WTC11 (cell line): ENCODE data around the gene AMBRA1. TPM values are rescaled to one million over a fixed set of nuclear protein-coding genes. Genes with fewer than 3 reads are reported as not detected.

Experiments used
- ATAC-seq: fragments of 200-7000 bp; cut with Tn5 transposase; 2 replicates; pipeline ENCODE4 v1.10.0; 2021; ENCODE audit warnings: mild to moderate bottlenecking, moderate library complexity
- CTCF ChIA-PET: fragments of 300-600 bp; sonication (Branson Sonifier 250); formaldehyde crosslinking; loops from one replicate; lab custom pipeline; 2021; ENCODE audit warnings: antibody characterized with exemption; lab: Charles Lee
- POLR2A ChIA-PET: fragments of 350-600 bp; sonication (Branson Sonifier 250); formaldehyde crosslinking; loops from one replicate; lab custom pipeline; 2021; ENCODE audit warnings: antibody characterized with exemption; lab: Charles Lee
- DNase-seq: peaks from one replicate; pipeline ENCODE4 v3.0.0; 2021; ENCODE audit warnings: low spot score
- H3K27ac Mint-ChIP-seq: 2 replicates; pipeline ENCODE4 v1.8.0; 2021; ENCODE audit warnings: mixed read lengths
- H3K27me3 Mint-ChIP-seq: 2 replicates; pipeline ENCODE4 v1.8.0; 2021; ENCODE audit warnings: low read depth, mild to moderate bottlenecking, moderate library complexity, mixed read lengths
- H3K36me3 Mint-ChIP-seq: 2 replicates; pipeline ENCODE4 v1.8.0; 2021; ENCODE audit warnings: mixed read lengths
- H3K4me1 Mint-ChIP-seq: 2 replicates; pipeline ENCODE4 v1.8.0; 2022; ENCODE audit warnings: mixed read lengths
- H3K4me3 Mint-ChIP-seq: 2 replicates; pipeline ENCODE4 v1.8.0; 2021; ENCODE audit warnings: mild to moderate bottlenecking, moderate library complexity, mixed read lengths
- H3K9me3 Mint-ChIP-seq: 2 replicates; pipeline ENCODE4 v1.8.0; 2021; ENCODE audit warnings: mixed read lengths
- ARID4B ChIP-seq: sonication (generic); formaldehyde crosslinking; IDR thresholded peaks from 2 replicates; pipeline ENCODE4 v1.8.0; 2023; ENCODE audit warnings: missing genetic modification reagents, mild to moderate bottlenecking, borderline replicate concordance
- CREB1 ChIP-seq: sonication (generic); formaldehyde crosslinking; IDR thresholded peaks from 2 replicates; pipeline ENCODE4 v1.8.0; 2023; ENCODE audit warnings: mild to moderate bottlenecking, missing genetic modification reagents
- KAT7 ChIP-seq: sonication (generic); formaldehyde crosslinking; IDR thresholded peaks from 2 replicates; pipeline ENCODE4 v1.8.1; 2023; ENCODE audit warnings: missing genetic modification reagents, mild to moderate bottlenecking, borderline replicate concordance
- NFYB ChIP-seq: sonication (generic); formaldehyde crosslinking; conservative IDR thresholded peaks from 2 replicates; pipeline ENCODE4 v1.8.0; 2022; ENCODE audit warnings: low read depth, missing genetic modification reagents
- OVOL2 ChIP-seq: fragments of 250-450 bp; sonication (Bioruptor Pico); IDR thresholded peaks from 2 replicates; pipeline ENCODE4 v1.9.0; 2021; ENCODE audit warnings: mild to moderate bottlenecking, borderline replicate concordance
- SMAD3 ChIP-seq: sonication (generic); formaldehyde crosslinking; IDR thresholded peaks from 2 replicates; pipeline ENCODE4 v1.8.0; 2022; ENCODE audit warnings: missing genetic modification reagents, mild to moderate bottlenecking, borderline replicate concordance
- SMAD4 ChIP-seq: sonication (generic); formaldehyde crosslinking; IDR thresholded peaks from 2 replicates; pipeline ENCODE4 v1.8.0; 2022; ENCODE audit warnings: mild to moderate bottlenecking, missing genetic modification reagents
- USF2 ChIP-seq: sonication (generic); formaldehyde crosslinking; IDR thresholded peaks from 2 replicates; pipeline ENCODE4 v1.8.1; 2023; ENCODE audit warnings: mild to moderate bottlenecking, missing genetic modification reagents, moderate library complexity
- ZNF263 ChIP-seq: sonication (generic); formaldehyde crosslinking; IDR thresholded peaks from 2 replicates; pipeline ENCODE4 v1.8.1; 2022; ENCODE audit warnings: low read depth, mild to moderate bottlenecking, moderate library complexity, missing genetic modification reagents
- ZNF416 ChIP-seq: fragments of 250-450 bp; sonication (Bioruptor Pico); IDR thresholded peaks from 2 replicates; pipeline ENCODE4 v1.9.0; 2021; ENCODE audit warnings: mild to moderate bottlenecking, inconsistent platforms
- ZNF423 ChIP-seq: fragments of 250-450 bp; sonication (Bioruptor Pico); IDR thresholded peaks from 2 replicates; pipeline ENCODE4 v2.1.2; 2022; ENCODE audit warnings: mild to moderate bottlenecking, moderate library complexity
- ZNF512 ChIP-seq: sonication (generic); formaldehyde crosslinking; IDR thresholded peaks from 2 replicates; pipeline ENCODE4 v1.8.1; 2022; ENCODE audit warnings: missing genetic modification reagents, borderline replicate concordance
- ZNF671 ChIP-seq: fragments of 250-450 bp; sonication (Bioruptor Pico); IDR thresholded peaks from 2 replicates; pipeline ENCODE4 v1.8.0; 2021; ENCODE audit warnings: mild to moderate bottlenecking
- total RNA-seq: library from RNA; stranded (reverse); gene quantifications from 3 replicates; pipeline ENCODE4 v1.2.3, GENCODE V29; 2021
- TF ChIP-seq, protein P1 (sequence below): sonication (generic); formaldehyde crosslinking; IDR thresholded peaks from 2 replicates; pipeline ENCODE4 v1.8.0; 2023; ENCODE audit warnings: mild to moderate bottlenecking, missing genetic modification reagents
- TF ChIP-seq, protein P2 (sequence below): sonication (generic); formaldehyde crosslinking; IDR thresholded peaks from 2 replicates; pipeline ENCODE4 v1.8.0; 2022; ENCODE audit warnings: missing genetic modification reagents
- TF ChIP-seq, protein P3 (sequence below): fragments of 200-600 bp; IDR thresholded peaks from 2 replicates; pipeline ENCODE4 v1.8.0; 2022; ENCODE audit warnings: antibody characterized with exemption
- TF ChIP-seq, protein P4 (sequence below): sonication (generic); formaldehyde crosslinking; IDR thresholded peaks from 2 replicates; pipeline ENCODE4 v1.8.0; 2022; ENCODE audit warnings: mild to moderate bottlenecking, missing genetic modification reagents
- TF ChIP-seq, protein P5 (sequence below): fragments of 250-450 bp; sonication (Bioruptor Pico); IDR thresholded peaks from 2 replicates; pipeline ENCODE4 v1.8.0; 2021; ENCODE audit warnings: mild to moderate bottlenecking

The AMBRA1 gene
- total RNA-seq, 1 experiment from 2014 or later: 35.0 TPM

DNA sequence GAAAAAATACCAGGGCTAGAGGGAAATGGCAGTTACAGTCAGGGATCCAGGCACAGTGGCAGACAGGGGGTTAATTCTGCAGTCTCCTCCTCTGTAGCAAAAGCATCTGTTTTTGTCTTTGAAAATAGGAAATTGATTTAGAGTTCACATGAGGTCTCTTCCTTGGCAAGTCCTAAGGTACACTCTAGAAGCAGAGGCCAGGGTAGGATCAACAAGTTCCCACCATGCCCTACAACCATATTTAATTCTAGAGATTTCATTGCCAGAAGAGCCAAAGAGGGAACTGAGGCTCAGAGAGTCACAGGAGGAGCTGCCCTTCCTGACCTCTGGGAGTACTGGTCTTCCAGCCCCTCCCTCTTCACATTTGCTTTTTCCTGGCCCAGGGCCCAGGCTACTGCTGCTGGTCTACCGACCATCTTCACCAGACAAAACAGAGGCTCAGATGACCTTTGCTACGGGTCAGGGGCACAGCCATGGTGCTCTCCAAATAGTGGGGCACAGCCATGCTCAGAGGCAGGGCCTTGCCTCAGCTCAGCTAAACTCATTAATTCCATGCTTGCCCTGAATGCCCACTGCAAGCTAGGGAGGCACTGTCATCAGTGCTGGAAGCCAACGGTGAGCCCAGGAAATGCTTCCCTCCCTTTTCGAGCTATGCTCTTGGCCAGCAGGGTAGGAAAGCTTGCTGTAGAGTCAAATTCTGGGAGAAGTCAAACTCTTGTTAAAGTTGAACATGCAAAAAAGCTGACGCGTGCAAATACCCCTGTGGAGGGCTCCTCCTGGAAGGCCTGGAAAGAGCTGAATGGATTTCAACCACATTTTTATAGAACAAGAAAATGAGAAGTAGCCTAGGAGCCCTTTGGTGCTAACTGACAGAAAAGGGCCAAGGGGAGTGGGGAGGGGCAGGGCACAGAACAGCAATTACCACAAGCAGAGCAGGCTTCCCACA is 190.6 kb downstream of the AMBRA1 start (continued):
- no peak for TF ChIP-seq ARID4B
- no peak for TF ChIP-seq KAT7
- TF ChIP-seq, protein P1, sequence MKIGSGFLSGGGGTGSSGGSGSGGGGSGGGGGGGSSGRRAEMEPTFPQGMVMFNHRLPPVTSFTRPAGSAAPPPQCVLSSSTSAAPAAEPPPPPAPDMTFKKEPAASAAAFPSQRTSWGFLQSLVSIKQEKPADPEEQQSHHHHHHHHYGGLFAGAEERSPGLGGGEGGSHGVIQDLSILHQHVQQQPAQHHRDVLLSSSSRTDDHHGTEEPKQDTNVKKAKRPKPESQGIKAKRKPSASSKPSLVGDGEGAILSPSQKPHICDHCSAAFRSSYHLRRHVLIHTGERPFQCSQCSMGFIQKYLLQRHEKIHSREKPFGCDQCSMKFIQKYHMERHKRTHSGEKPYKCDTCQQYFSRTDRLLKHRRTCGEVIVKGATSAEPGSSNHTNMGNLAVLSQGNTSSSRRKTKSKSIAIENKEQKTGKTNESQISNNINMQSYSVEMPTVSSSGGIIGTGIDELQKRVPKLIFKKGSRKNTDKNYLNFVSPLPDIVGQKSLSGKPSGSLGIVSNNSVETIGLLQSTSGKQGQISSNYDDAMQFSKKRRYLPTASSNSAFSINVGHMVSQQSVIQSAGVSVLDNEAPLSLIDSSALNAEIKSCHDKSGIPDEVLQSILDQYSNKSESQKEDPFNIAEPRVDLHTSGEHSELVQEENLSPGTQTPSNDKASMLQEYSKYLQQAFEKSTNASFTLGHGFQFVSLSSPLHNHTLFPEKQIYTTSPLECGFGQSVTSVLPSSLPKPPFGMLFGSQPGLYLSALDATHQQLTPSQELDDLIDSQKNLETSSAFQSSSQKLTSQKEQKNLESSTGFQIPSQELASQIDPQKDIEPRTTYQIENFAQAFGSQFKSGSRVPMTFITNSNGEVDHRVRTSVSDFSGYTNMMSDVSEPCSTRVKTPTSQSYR (CRISPR knock-in tag): no peak
- no peak for TF ChIP-seq ZNF671 (CRISPR knock-in tag)

- DNase-seq: no peak
- Mint-ChIP-seq H3K4me1 (peaks cover 8% of the 10 kb centered on the region), H3K9me3 (no peaks in the 10 kb centered on the region), H3K27ac (peak overlapping the region; percentile 50; the same call in 1 of the 2 replicates), H3K4me3 (no peak overlapping the region), H3K36me3 (peaks cover under 1% of the 10 kb centered on the region; the same call in 1 of the 2 replicates), H3K27me3 (peaks cover 13% of the 10 kb centered on the region)
- ChIA-PET CTCF (interaction anchor here (1.3 kb wide), 1 partner anchor 9 kb away, joined by 5 read pairs; no protein-coding TSS in a partner anchor), POLR2A (no interaction called here)
- ATAC-seq: no peak
- TF ChIP-seq USF2 (CRISPR knock-in tag) (no peak), ZNF263 (CRISPR knock-in tag) (no peak), NFYB (no peak), SMAD3 (CRISPR knock-in tag) (no peak), CREB1 (CRISPR knock-in tag) (no peak), OVOL2 (CRISPR knock-in tag) (no peak), ZNF423 (CRISPR knock-in tag) (no peak), SMAD4 (no peak), ZNF416 (no peak), ZNF512 (no peak)
- TF ChIP-seq, protein P2, sequence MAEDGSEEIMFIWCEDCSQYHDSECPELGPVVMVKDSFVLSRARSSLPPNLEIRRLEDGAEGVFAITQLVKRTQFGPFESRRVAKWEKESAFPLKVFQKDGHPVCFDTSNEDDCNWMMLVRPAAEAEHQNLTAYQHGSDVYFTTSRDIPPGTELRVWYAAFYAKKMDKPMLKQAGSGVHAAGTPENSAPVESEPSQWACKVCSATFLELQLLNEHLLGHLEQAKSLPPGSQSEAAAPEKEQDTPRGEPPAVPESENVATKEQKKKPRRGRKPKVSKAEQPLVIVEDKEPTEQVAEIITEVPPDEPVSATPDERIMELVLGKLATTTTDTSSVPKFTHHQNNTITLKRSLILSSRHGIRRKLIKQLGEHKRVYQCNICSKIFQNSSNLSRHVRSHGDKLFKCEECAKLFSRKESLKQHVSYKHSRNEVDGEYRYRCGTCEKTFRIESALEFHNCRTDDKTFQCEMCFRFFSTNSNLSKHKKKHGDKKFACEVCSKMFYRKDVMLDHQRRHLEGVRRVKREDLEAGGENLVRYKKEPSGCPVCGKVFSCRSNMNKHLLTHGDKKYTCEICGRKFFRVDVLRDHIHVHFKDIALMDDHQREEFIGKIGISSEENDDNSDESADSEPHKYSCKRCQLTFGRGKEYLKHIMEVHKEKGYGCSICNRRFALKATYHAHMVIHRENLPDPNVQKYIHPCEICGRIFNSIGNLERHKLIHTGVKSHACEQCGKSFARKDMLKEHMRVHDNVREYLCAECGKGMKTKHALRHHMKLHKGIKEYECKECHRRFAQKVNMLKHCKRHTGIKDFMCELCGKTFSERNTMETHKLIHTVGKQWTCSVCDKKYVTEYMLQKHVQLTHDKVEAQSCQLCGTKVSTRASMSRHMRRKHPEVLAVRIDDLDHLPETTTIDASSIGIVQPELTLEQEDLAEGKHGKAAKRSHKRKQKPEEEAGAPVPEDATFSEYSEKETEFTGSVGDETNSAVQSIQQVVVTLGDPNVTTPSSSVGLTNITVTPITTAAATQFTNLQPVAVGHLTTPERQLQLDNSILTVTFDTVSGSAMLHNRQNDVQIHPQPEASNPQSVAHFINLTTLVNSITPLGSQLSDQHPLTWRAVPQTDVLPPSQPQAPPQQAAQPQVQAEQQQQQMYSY (CRISPR knock-in tag): no peak
- TF ChIP-seq, protein P3, sequence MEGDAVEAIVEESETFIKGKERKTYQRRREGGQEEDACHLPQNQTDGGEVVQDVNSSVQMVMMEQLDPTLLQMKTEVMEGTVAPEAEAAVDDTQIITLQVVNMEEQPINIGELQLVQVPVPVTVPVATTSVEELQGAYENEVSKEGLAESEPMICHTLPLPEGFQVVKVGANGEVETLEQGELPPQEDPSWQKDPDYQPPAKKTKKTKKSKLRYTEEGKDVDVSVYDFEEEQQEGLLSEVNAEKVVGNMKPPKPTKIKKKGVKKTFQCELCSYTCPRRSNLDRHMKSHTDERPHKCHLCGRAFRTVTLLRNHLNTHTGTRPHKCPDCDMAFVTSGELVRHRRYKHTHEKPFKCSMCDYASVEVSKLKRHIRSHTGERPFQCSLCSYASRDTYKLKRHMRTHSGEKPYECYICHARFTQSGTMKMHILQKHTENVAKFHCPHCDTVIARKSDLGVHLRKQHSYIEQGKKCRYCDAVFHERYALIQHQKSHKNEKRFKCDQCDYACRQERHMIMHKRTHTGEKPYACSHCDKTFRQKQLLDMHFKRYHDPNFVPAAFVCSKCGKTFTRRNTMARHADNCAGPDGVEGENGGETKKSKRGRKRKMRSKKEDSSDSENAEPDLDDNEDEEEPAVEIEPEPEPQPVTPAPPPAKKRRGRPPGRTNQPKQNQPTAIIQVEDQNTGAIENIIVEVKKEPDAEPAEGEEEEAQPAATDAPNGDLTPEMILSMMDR: no peak
- TF ChIP-seq, protein P4, sequence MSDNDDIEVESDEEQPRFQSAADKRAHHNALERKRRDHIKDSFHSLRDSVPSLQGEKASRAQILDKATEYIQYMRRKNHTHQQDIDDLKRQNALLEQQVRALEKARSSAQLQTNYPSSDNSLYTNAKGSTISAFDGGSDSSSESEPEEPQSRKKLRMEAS (CRISPR knock-in tag): no peak
- TF ChIP-seq, protein P5, sequence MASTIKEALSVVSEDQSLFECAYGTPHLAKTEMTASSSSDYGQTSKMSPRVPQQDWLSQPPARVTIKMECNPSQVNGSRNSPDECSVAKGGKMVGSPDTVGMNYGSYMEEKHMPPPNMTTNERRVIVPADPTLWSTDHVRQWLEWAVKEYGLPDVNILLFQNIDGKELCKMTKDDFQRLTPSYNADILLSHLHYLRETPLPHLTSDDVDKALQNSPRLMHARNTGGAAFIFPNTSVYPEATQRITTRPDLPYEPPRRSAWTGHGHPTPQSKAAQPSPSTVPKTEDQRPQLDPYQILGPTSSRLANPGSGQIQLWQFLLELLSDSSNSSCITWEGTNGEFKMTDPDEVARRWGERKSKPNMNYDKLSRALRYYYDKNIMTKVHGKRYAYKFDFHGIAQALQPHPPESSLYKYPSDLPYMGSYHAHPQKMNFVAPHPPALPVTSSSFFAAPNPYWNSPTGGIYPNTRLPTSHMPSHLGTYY (CRISPR knock-in tag): no peak
Observed at GRCh38 chr11:46397526-46397925, 196.3 kb downstream of the AMBRA1 start.
